G401 (cell line): ENCODE results near the gene TMEM221. TPM values are rescaled to one million over a fixed set of nuclear protein-coding genes. Genes with fewer than 3 reads are reported as not detected.

Experiments
- DNase-seq: peaks from one replicate; pipeline ENCODE4 v3.0.0-alpha.2; 2015; ENCODE audit warnings: low spot score
- in situ Hi-C: cut with HindIII; loops from 2 replicates; pipeline ENCODE4 v1.10.0; 2016; ENCODE audit warnings: low sequenced_read_pairs, mixed read lengths
- total RNA-seq: library from RNA; depleted of rRNA; stranded (reverse); fragments of >200 nt; shearing (Covaris generic); gene quantifications from 2 replicates; pipeline ENCODE4 v1.2.3, GENCODE V29; 2014; rRNA removed

The TMEM221 gene
- total RNA-seq = 0.49 and 1.6 TPM in 2 replicates

- in situ Hi-C loops = no loop called here
Measured at GRCh38 chr19:17448131-17448967, at the start of gene TMEM221. Gene TMEM221, minus strand, starts transcription at chr19:17448668. Its CDS starts 206 bp downstream, at chr19:17448462.

DNA sequence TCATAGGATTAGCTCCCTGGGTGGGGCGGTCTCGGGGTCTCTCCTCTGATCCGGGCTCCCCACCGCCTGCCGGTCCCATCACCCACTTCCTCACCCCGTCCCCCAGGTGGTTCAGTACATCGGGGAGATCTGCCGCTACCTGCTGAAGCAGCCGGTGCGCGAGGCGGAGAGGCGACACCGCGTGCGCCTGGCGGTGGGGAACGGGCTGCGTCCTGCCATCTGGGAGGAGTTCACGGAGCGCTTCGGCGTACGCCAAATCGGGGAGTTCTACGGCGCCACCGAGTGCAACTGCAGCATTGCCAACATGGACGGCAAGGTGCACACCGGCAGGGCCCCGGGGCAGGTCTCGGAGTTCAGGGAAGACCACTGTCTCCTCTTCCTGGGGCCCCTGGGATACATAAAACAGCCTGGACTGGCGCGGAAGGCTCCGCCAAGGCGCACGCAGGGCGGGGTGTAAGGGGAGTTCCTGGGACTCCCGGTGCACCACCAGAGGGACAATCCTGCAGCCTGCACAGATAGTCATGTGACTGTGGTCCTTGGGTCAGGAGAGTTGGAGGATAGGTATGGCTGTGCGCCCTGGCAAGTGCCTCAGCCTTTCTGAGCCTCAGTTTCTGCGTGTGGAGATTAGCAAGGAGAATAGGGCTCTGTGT lies 48.8 kb upstream of the TMEM221 start:
- DNase-seq = no peak

More at GRCh38 chr19:17448131-17448967, at the start of gene TMEM221:
- no peak for DNase-seq

DNA sequence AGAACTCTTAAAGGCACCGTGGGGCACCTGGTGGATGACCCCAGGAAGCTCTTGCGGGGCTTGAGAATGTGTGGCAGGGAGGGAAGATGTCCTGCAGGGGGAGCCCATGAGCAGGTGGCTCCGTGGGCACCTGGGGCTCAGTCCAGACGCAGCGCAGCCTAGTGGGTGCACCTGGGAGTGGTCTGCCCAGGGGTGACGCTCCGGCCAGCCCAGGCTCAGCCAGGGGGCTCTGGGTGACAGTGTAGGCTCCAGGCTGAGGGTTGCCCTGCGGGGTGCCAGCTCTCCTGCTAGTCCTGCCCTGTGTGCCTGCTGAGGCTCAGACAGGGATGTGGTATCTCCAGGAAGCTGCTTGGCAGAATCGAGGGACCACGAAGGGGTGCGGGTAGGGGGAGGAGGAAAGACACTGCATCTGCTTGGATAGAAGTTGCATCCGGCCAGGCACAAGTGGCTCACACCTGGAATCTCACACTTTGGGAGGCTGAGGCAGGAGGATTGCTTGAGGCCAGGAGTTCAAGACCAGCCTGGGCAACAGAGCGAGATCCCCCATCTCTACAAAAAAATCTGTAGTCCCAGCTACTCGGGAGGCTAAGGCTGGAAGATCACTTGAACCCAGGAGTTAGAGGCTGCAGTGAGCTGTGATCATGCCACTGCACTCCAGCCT lies 48.0 kb upstream of the TMEM221 start:
- peak; percentile 38 for DNase-seq
- in situ Hi-C loops = no loop called here

More for the DNA sequence above, 48.8 kb upstream of the TMEM221 start:
- in situ Hi-C loops = no loop called here

DNA sequence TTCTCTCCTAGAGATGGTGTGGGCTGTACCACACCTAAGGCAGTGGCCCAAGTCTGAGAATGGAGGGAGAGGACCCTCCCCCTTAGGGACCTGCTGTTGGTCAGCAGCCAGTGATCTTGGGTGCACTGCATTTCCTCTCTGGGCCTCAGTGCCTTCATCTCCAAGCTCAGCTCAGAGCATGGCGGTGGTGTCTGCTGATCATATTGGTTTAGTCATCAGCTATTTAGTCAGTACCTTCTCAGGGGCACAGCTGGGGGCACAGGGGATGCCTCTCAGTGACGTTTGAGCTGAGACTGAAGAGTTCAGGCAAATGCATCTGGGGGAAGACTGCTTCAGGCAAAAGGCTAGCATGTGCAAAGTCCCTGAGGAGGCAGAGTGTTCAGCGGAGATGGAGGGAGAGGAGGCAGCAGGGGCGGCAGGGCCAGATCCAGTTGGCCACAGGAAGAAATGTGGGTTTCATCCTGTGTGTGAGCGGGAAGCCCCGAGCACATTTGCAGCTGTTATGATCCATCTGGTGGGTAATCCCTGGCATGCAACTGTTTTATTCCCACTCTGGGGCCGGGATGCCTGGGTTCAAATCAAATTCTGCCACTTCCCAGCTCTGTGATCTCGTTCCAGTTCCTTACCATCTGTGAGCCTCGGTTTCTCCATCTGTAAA lies 47.3 kb upstream of the TMEM221 start:
- DNase-seq = no peak
- in situ Hi-C loops = no loop called here

DNA sequence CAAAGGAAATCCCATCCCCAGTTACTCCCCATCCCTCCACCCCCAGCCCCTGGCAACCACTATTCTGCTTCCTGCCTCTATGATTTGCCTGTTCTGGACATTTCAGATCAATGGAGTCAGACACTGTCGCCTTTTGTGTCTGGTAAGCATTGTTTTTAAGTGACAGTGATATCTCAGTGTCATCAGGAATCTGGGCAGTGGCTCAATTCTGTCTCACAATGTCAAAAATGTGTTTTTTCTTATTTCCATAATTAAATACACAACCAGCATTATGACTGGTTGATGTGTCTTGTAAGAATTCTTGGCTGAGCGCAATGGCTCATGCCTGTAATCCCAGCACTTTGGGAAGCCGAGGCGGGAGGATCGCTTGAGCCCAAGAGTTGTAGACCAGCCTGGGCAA lies 42.8 kb upstream of the TMEM221 start:
- DNase-seq = no peak

GRCh38 chr19:17490411-17490810 lies 41.9 kb upstream of the TMEM221 start:
- in situ Hi-C loops = no loop called here
- DNase-seq = no peak

More for the DNA sequence above, 42.8 kb upstream of the TMEM221 start:
- in situ Hi-C loops = no loop called here

- DNase-seq = no peak
- in situ Hi-C loops = no loop called here
Measured at GRCh38 chr19:17489392-17490030, 41.0 kb upstream of the TMEM221 start.

DNA sequence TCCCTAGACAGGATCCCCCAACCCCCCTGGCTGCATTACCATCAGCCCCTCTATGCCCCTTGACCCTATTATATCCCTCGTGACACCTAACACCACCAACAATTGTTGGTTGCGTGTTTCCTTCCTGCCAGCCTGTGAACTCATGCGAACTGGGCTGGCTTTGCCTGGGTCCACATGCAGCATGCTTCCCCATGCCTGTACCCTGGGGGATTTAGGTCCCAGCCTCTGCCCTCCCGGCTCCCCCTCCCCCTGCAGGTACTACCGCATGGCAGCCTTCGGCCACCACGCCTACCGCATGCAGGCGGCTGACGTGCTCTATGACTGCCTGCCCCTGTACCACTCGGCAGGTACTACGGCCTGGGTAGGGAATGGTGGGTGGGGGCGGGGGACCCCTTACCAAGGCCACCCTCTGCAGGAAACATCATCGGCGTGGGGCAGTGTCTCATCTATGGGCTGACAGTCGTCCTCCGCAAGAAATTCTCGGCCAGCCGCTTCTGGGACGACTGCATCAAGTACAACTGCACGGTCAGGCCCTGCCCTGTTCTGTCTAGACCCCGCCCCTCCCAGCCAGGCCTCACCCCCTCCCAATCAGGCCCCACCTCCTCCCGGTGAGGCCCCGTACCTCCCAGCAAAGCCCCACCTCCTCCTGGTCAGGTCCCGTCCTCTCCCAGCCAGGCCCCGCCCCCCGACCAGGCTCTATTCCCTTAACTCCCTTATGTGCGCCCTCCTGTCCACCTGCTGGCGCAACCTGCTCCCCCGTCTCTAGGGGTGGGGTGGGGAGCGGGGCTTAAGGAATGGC lies 40.3 kb upstream of the TMEM221 start:
- DNase-seq = peak; percentile 24
- in situ Hi-C loops = no loop called here

DNA sequence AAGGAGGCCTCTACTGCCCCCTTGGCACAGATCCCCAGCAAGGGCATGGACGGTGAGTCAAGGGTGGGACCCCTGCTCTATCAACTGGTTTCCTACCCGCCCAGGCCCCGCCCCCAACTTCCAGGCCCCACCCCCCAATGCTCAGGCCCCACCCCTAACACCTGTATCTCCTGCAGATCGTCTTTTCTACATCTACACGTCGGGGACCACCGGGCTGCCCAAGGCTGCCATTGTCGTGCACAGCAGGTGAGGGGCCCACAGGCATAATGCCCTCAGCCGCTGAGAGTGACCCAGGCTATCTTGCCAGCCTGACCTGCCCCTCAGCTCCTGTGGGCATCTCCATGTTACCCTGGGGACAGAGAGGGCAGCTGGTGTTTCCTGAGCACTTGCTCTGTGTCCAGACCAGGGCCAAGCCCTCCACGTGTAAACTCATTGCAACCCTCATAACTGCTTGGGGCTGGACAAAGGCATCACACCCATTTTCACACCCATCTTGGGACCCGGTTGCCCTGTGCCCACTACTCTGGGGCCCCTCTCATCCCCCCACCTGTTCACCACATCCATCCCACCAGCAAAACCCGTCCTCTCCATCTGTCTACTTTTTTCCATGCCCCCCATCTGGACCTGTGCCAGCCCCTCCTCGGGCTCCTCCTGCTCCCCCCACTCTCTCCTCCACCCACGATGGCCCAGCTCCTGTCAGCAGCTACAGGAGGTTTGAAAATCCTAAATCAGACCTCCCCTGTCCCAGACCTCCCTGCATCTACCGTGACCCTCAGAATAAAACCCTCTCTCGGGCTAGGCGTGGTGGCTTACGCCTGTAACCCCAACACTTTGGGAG lies 39.0 kb upstream of the TMEM221 start:
- no peak for DNase-seq
- in situ Hi-C loops = no loop called here

- no peak for DNase-seq
- in situ Hi-C loops = no loop called here
Measured at GRCh38 chr19:17486545-17487240, 38.2 kb upstream of the TMEM221 start.

DNA sequence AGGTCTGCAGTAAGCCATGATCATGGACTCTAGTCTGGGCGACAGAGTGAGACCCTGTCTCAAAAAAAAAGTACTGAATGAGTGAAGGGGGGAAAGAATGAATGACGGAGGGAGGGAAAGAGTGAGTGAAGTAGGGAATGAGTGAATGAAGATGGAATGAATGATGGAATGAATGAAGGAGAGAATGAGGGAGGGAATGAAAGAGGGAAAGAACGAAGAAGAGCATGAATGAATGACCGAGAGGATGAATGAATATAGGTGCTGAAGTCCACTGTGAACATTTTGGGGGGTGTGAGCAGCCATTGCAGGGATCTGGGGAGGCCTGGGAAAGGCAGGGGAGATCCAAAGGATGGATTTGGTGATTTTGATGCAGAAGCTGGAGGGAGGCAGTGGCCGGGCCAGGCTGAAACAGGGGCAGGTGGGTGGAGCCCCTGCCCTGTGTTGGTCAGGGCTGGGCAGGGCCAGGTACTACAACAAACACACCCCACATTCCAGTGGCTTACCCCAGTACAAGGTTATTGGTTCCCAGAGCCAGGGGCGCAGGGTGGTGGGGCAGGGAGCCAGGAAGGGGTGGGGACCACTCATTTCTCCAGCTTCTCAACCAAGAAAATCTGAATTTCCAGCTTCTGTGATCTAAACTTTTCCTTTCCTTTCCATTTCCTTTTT lies 36.2 kb upstream of the TMEM221 start:
- in situ Hi-C loops = no loop called here

DNA sequence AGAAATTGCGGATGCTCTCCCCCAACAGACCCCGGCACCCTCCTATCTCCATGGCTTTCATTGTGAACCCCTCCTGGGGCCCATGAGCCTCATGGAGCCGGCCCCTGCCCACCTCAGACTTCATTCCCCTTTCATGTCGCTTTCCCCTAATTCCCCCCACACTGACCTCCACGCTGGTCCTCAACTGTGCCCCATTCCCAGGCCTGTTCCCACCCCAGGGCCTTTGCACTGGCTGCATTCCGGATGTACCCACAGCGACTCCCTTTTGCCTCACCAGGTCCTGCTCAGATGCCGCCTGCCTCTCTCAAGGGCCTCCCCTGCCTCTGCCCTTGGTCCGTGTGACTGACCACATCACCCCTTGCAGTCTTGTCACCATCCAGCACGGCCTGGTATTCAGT lies 35.1 kb upstream of the TMEM221 start:
- DNase-seq = no peak
- in situ Hi-C loops = no loop called here

More for the DNA sequence above, 36.2 kb upstream of the TMEM221 start:
- DNase-seq = no peak

GRCh38 chr19:17482877-17483604 lies 34.6 kb upstream of the TMEM221 start:
- no peak for DNase-seq
- in situ Hi-C loops = no loop called here

- DNase-seq = no peak
- in situ Hi-C loops = no loop called here
Measured at GRCh38 chr19:17481986-17482385, 33.5 kb upstream of the TMEM221 start.

GRCh38 chr19:17479325-17479791 lies 30.9 kb upstream of the TMEM221 start:
- DNase-seq = no peak
- in situ Hi-C loops = no loop called here
